Dermis blood vessel endothelial cell (primary cell): Measurements from ENCODE around the gene SLFN12L. TPM values are rescaled to one million over a fixed set of nuclear protein-coding genes. Genes with fewer than 3 reads are reported as not detected.
"Not testable (repeated sequence)": the region's sequence is repeated elsewhere in the genome, so short reads cannot be mapped to it uniquely, and the experiment has no call there.

Source experiments
- DNase-seq: peaks from one replicate; pipeline ENCODE4 v3.0.0; 2010
- total RNA-seq: library from RNA; depleted of rRNA; stranded (reverse); fragments of >200 nt; gene quantifications from 2 replicates; pipeline ENCODE4 v1.2.3, GENCODE V29; 2014

Gene SLFN12L
- total RNA-seq, 1 donor from 2014 or later = under 0.01 TPM

- DNase-seq = no peak
Observed at GRCh38 chr17:35493040-35493439, 44.4 kb downstream of the SLFN12L start.

GRCh38 chr17:35491417-35491816 lies 46.1 kb downstream of the SLFN12L start:
- DNase-seq = no peak

GRCh38 chr17:35489944-35490343 lies 47.5 kb downstream of the SLFN12L start:
- no peak for DNase-seq

GRCh38 chr17:35488991-35489390 lies 48.5 kb downstream of the SLFN12L start:
- DNase-seq = no peak

- DNase-seq = peak; percentile 41
Observed at GRCh38 chr17:35486920-35487732, 50.4 kb downstream of the SLFN12L start.

- DNase-seq = no peak
Observed at GRCh38 chr17:35479271-35479670, 58.2 kb downstream of the SLFN12L start.

- DNase-seq = no peak
Observed at GRCh38 chr17:35477248-35477647, 60.2 kb downstream of the SLFN12L start.

GRCh38 chr17:35476283-35476820 lies 61.1 kb downstream of the SLFN12L start:
- no peak for DNase-seq

GRCh38 chr17:35468475-35468874 lies 69.0 kb downstream of the SLFN12L start:
- DNase-seq = no peak

GRCh38 chr17:35467824-35468223 lies 69.7 kb downstream of the SLFN12L start:
- DNase-seq = no peak

- peak; percentile 26 for DNase-seq
Observed at GRCh38 chr17:35460354-35460851, 77.1 kb downstream of the SLFN12L start.

GRCh38 chr17:35454035-35454434 lies 83.4 kb downstream of the SLFN12L start:
- DNase-seq = not testable (repeated sequence)

GRCh38 chr17:35453171-35453570 lies 84.3 kb downstream of the SLFN12L start:
- no peak for DNase-seq

GRCh38 chr17:35449371-35449931 lies 88.0 kb downstream of the SLFN12L start:
- DNase-seq = no peak

GRCh38 chr17:35448899-35449227 lies 88.6 kb downstream of the SLFN12L start:
- no peak for DNase-seq

GRCh38 chr17:35448214-35448898 lies 89.1 kb downstream of the SLFN12L start, which contains the start of gene SLFN13:
Gene SLFN13, minus strand, starts transcription at chr17:35448766. Its CDS starts 3,086 bp downstream, at chr17:35445680.
- DNase-seq = peak; percentile 73

- no peak for DNase-seq
Observed at GRCh38 chr17:35447499-35447898, 90.0 kb downstream of the SLFN12L start.

GRCh38 chr17:35438433-35438832 lies 99.0 kb downstream of the SLFN12L start:
- DNase-seq = no peak

- DNase-seq = peak; percentile 98
Observed at GRCh38 chr17:35433075-35433894, 104.2 kb downstream of the SLFN12L start.

GRCh38 chr17:35432176-35433074 lies 105.1 kb downstream of the SLFN12L start, which contains the start of gene SLFN12:
Gene SLFN12, minus strand, starts transcription at chr17:35432500. Its CDS starts 9,472 bp downstream, at chr17:35423028.
- peak; percentile 97 for DNase-seq

GRCh38 chr17:35429702-35430101 lies 107.8 kb downstream of the SLFN12L start:
- no peak for DNase-seq
